HG02943 (cell line): ENCODE measurements around the gene ZNF385A.

Experiments used
- ATAC-seq: cut with Tn5 transposase; IDR thresholded peaks from one replicate; pipeline ENCODE4 v1.9.1; 2021; ENCODE audit warnings: mild to moderate bottlenecking, low read depth, moderate library complexity; ENCODE audit not compliant: unreplicated experiment

The ZNF385A gene, protein sequence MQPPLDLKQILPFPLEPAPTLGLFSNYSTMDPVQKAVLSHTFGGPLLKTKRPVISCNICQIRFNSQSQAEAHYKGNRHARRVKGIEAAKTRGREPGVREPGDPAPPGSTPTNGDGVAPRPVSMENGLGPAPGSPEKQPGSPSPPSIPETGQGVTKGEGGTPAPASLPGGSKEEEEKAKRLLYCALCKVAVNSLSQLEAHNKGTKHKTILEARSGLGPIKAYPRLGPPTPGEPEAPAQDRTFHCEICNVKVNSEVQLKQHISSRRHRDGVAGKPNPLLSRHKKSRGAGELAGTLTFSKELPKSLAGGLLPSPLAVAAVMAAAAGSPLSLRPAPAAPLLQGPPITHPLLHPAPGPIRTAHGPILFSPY

DNA sequence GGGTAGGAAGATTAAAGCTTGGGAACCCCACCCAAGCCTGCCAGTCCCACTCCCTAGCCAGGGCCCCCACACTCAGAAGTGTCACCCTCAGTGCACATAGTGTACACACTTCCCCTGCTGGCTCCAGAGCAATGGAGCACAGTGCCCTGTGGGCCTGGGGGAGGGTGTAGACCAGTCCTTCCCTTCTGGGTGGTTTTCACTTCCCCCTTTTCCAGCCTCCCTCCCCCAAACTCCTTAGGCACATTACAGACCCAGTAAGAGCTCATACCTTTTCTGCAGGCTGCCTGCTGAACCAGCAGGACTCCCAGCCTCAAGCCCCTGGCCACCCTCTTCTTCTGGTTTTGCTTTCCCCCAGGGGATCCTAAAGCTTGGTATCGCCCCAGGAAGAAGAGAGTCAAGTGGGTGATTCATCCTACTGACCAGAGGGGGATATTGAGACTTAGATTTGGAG is at the start of gene ZNF385A:
Gene ZNF385A, minus strand, starts transcription at position 143 of the 451 bp plus-strand sequence. CDS start 219 bp downstream, outside the sequence.
- no peak for ATAC-seq

DNA sequence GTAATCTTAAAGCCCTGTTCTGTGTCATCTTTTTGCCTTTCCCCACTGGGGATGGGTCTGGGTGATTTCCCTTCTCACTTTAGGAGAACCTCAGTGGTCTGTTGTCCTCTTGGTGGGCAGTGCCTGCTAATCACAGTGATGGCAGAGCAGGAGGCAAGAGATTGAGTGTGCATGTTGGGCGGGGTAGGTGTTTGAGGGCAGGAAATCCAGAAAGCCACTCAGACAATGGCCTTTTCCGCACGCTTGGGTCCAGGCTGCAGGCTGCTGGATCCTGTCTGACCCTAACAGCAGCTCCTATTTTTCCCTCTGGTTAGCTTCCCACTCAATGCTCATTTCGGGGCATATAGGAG is 48.3 kb upstream of the ZNF385A start:
- ATAC-seq = no peak

DNA sequence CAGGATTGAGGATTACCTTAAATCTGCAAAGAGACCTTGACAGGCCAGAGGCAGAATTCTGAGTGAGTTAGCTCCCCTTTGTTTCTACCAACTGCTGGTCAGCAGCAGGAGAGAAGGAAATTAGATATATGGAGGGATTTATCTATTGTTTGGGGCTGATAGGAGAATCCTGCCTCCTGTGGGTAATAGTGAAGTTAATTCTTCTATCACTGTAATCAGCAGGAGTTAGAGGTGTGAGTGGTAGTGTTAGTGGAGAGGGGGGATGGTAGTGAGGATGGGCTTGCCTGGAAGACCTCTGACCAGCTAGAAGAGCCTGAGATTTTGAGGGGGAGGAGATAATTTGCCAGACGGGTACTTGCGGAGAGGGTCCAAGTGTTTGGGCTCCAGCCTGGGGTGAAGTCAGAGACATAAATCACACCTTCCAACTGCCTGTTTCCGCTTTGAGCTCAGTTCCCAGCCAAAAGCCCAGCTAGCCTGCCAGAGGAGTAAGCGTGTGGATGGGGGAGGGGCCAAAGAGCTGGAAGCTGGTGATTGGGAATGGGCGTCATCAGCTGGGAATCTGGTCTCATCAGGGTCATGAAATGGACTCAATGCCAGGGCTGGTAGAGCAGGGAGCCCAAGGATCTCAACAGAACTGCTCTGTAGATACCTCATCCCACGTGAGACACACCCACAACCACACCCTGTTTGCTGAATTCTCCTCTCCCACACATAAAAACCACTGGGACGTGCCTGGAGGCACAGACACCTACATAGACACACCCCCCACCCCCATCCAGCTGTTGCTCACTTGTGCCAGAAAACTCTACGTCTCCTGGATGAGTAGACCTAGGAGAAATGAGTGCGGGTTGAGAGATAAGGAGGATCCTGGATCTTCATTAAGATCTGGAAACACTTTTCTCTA is 47.6 kb upstream of the ZNF385A start:
- ATAC-seq = no peak

DNA sequence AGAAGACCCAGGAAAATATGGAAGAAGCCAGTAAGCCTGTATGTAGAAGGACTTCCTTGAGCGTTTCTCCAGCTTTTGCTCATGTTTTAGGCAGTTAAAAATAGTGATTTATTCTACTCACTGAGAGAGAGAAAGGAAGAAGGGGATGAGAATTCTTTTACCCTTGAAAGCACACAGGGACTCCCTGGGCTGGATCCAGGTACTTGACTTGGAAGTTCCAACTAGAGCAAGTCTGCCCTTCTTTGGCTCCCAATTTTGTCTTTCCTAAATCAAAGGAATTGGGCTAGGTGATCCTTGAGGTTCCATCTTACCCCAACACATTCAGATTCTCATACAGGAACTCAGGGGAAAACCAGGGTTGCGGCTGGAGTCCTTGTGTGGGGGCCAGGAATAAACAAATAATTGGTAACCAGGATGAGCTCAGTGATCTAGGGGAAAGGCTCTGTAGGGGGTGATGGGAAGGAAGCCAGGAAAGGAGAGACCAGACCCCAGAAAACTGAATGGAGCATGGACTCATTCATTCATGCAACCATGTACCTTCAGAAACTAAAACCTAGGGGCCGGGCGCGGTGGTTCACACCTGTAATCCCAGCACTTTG is 46.0 kb upstream of the ZNF385A start:
- ATAC-seq = no peak

DNA sequence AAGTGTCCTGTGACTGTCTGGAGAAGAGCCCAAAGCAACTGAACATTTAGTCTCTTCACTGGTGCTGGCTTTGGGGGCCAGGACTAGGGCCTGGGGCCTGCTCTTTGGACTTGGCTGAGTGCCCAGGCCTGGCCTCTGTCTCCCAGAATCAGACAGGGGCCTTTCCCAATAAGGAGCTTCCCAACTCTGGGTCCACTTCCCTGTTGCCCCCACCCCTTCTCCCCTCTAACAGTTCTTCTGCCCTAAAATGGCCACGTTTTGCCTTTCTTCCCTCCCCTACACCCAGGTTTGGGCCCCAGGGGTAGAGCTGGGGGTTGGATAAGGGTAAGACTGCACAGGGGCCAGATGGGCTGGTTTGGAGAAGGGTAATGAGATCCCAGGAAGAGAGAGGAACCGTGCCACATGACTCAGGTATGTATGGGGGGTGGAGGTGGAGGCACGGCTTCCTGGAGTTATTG is 44.5 kb upstream of the ZNF385A start:
- ATAC-seq = no peak

DNA sequence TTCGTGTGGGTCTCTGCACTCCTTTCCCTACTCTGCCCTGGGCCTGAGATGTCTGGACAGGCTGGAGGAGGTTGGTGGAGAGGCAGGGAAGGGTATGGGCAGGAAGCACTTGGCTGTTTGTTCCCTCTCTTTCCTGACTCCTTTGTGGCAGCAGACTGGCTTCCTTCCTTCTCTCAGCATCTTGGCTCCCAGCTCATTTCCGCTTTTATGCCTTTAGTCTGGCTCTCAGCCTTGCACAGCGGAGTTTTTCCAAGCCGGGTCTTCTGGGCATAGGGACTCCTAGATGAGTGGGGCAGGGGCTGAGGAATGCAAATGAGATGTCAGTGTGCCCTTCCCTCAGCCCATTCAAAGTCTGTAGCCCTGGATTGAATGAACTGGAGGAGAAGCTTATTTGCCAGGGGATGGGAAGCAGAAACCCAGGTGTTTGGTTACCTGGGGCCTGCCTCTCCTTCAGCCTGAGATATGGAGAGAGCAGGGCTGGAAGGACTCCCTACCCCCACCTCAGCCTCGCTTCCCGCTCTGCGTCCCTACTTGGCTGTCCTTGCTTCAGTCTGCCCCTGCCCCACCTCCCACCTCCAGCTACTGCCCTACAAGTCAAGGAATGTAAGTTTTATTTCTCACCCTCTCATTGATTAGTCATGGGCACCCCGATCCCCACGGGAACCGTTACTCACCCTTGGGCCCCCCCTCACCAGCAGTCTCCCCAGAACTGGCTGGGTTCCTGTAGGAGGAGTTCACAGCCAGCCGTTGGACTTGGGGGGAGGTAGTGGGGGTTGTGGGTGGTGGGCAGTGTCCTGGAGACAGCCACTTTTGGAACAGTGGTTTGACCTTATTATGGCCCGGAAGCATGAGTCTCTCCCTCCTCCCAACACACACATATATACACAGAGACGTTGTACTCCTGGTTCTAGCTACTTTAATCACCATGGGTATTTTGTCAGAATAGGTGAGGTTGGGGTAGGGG is 43.8 kb upstream of the ZNF385A start:
- no peak for ATAC-seq

DNA sequence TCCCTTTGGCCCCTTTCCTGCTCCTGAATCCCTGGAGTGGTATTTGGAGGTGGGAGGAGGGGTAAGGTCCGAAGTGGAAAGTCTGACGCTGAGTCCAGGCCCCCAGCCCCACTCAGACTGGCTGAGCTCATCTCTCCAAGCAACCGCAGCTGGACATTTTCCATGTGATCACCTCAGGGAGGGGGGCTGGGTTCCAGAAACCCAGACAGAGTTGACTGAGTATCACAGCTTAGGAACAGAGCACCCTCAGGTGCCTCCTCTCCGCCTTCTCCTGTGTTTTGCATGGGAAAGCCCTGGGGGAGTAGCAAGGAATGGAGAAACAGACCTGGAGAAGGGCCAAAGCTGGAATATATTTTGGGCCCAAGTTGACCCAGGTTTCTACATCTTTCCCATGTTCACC is 42.6 kb upstream of the ZNF385A start:
- no peak for ATAC-seq

DNA sequence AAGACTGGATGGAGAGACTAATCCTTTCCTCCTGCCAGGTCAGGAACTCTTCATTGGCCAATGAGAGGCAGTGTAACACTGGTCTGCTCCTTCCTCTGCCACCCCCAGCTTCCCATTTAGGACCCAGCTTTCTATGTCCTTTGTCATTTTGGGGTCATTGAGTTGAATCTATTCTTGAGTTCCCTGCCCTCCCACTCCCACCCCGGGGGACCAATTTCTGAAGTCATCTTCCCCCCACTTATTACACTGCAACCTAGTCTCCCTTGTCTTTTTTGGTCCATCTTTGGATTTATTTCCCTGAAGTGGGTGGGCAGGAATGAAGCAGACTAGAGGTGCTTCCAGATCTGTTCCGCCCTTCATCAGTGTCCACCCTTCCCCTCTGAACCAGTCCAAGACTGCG is 42.2 kb upstream of the ZNF385A start:
- no peak for ATAC-seq

DNA sequence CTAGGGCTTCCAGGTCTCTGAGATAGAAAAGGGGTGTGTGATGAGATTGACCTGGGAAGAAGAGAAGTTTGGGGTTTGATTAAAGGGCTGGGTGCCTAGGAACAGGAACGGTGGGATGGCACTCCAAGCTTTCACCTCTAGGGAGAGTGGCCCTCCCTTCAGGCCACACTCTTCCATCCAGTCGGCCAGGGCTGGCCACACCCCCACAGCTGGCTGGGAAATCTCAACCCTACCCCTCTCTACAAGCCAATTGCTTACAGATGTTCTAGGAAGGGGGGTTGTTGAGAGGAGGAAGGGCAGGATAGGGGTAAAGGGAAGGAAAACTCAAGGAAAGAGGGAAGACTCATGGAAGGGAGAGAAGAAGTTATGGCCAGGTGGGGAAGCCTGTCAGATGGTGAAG is 41.2 kb upstream of the ZNF385A start:
- no peak for ATAC-seq

DNA sequence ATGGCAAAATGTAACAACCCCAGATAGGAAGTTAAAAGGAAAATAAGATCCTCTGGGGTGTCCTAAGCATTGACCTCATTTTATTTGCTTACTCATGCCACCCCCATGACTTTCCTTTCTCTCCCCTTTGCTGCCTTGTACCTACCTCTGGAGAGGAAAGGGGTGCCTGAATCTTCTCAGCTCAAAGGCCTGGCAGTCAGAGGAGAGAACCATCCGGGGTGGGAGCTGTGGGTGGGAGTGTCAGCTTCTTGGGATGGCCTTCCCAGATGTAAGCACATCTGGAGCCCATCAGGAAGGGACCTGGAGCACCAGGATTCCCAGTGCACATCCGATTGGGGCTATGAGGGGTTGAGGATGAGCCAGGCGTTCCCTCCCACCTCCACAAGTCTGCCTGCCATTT is 39.7 kb upstream of the ZNF385A start:
- ATAC-seq = no peak

DNA sequence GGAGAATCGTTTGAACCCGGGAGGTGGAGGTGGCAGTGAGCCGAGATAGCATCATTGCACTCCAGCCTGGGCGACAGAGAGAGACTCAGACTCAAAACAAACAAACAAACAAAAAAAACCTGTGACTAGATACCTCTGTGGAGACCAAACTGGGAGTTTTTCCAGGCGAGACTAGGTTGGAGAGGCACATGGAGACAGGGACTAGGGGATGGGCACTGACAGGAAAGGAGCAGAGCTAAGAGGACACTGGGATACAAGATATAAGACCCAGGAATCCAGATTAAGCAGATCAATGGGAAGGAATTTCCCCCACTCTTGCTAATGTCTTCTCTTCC is 39.2 kb upstream of the ZNF385A start:
- ATAC-seq = no peak

DNA sequence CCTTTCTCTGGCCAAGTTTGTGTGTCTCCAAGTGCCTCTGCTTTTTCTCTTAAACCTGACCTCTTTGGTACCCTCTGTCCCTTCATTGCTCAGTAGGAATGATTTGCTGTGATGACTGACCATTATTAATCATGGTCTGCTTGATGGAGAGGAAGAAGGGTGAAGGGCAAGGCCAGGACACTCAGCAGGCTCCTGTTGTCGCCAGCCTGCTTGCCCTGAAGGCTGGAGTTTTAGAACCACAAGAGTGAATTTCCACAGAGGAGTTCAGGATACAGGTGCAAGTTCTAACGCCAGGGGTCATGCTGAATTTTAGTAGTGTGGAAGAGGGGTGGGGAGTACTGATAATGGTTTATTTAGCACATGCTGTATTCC is 37.3 kb upstream of the ZNF385A start:
- no peak for ATAC-seq

DNA sequence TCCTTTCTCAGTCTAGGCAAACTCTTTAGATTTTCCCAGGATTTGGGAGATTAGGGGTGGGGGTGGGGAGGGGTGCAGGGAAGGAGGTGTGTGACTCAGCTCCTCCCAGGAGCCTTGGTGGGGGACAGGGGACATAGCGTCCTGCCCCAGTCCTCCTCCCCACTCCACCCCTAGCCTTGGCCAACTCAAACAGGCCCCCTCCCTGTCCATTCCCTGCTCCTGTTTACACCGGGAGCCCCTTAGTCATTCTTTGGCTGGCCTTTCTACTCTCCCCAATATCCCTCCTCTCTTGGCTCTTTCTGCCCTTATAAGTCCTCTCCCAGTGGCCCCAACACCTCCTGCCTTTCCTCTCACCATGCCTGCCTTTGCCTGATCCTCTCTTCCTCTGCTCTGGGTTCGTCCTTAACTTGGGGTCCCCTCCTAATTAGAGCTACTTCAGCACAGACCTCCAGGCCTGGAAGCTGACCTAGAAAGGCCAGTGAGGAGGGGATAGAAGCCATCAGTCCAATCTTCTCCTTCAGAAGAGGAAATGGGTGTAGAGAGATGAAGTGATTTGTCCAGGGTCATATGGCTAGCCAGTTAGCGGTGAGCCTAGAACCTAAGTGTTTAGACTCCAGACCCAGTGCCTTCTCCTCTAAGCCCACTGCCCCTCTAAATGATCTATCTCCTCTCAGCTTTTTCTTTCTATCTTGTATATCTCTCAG is 36.8 kb upstream of the ZNF385A start:
- ATAC-seq = no peak

DNA sequence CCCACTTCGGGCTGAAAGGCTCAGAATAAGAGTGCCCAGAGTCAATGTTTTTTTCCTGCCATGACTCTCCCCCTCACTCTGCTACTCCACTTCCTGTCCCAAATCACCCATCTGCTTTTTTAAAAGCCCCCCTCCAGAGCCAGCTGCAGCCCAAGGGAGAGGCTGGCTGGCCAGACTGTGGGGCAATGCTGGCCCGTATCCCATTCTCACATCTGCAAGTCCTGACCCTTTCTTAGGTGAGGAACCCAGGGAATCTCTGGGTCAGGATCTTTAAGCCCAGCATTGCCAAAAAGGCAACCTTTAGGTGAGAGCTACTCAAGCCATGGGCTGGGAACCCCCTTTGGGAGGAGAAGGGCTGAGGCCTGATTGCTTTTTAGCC is 36.2 kb upstream of the ZNF385A start:
- no peak for ATAC-seq

DNA sequence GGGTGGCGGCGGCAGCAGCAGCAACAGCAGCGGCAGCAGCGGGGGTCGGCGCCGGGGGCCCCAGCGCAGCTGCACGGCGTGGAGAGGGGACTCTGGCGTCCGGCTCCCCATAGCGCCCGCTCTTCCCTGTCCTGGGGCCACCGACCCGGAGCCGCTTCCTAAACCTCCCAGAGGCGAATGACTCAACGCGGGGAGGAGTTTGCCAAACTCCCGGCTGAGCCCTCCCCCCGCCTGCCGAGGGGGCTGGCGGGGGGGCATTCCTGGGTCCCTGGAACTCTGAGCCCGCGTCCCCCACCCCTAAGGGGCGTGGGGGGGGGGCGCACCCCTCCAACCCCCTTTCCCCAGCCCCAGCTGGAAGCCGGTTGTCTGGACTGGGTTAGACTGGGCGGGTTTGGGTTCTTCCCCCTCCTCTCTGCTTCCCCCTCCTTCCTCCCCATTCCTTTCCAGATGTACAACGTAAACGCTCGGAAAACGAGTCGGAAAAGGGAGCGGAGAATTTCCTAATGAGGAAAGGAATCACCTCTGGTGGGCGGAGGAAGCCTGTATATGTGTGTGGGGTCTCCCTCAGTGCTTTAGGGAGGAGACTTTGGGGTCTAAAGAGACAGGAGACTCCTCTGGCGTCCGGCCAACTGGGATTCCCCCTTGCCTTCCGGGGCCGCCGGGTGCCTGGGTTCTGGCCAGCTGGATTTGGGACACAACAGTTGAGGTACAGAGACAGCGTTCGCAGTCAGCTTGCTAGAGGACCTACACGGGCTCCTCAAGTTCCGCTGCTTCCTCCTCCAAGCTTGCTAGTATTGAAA is 34.8 kb upstream of the ZNF385A start, which contains the start of gene ITGA5:
Gene ITGA5, minus strand, starts transcription at position 179 of the 800 bp plus-strand sequence. Its CDS starts 68 bp downstream, at position 111.
- no peak for ATAC-seq

DNA sequence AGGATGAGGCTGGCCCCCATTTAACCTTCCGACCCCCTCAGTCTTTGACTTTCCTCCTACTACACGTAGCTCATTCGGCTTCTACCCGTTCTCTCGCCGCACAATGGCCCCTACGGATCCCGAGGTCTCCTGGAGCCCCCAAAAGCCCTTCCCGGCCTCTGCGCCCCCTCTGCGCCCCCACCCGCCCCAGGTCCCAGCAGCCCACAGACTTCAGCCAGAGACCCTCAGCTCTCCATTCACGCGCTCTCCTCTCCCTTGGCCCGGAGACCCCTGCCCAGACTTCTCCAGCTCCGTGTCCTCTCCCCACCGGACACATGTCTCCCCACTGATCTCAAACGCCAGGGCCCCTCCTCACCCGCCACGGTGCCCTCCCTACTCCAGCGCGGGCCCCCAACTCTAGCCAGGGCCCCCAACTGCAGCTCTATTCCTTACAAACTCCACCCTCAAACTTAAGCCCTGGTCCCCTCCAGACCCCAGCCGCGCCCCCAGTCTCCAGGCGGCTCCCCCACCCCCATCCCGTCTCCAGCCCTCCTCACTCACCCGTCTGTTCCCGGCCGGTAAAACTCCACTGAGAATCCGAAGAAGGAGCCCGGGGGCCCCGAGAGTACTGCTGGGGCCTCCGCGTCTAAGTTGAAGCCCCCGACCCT is 34.0 kb upstream of the ZNF385A start:
- ATAC-seq = no peak

DNA sequence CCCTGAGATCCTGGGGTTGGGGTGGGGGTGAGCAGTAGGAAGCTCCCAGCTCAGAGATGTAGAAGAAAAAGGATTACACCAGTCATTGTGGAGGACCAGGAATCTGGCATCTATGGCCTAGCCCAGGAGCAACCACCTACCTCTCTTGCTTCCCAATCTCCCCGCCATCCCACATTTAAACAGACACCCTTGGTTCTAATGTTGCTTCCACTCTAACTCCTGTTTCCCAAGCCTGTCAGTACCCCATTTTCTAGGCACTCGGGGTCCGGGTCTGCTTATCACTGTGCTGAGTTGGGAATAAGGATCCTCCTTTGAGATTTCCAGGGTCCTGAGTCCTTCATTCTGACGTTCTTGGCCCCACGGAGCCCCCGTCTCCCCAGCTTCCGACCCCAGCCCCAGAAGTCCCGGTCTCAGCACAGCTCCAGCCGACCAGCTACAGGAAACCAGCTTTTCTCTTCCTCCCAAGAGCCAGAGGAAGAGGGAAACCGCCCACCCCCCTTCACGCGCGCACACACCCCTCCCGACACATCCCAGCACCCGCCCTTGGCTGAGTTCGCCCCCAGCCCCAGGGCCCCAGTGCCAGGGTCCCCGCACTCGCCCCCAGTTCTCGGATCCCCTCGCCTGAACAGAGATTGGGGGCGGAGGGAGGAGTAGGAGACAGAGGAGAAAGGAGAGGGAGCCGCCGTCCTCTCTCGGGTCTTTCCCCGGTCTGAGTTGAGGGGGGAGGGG is 33.3 kb upstream of the ZNF385A start:
- no peak for ATAC-seq
